Kidney (tissue), 14 donors: Measurements from ENCODE around the gene KRTAP21-2. TPM values are rescaled to one million over a fixed set of nuclear protein-coding genes. Genes with fewer than 3 reads are reported as not detected.

ENCODE experiments used
- DNase-seq, 5 donors: peaks; one replicate each; pipeline ENCODE4 v3.0.0-alpha.2; 2013 to 2020
- FAIRE-seq: peaks from 2 replicates; lab custom pipeline; 2012; peaks lifted over from hg19 to GRCh38; lab: Jason Lieb, UNC
- H3K27ac ChIP-seq, 2 donors: one replicate each; pipeline ENCODE4 v1.7.0; 2013; ENCODE audit warnings: low read depth in 2 of 2, low read length in 2 of 2, inconsistent platforms in 1 of 2
- H3K27me3 ChIP-seq: one replicate; pipeline ENCODE4 v1.7.1; 2013; ENCODE audit warnings: low read length, inconsistent platforms; ENCODE audit not compliant: control insufficient read depth, insufficient read depth
- H3K36me3 ChIP-seq, 3 donors: one replicate each; pipeline versions ENCODE4 v1.7.0 to v1.7.1; 2013; ENCODE audit warnings: low read length in 3 of 3, control low read depth in 1 of 3, inconsistent platforms in 1 of 3; ENCODE audit not compliant: insufficient read depth in 3 of 3, control insufficient read depth in 2 of 3
- H3K4me1 ChIP-seq, 3 donors: one replicate each; pipeline versions ENCODE4 v1.7.0 to v1.7.1; 2013; ENCODE audit warnings: low read length in 3 of 3, inconsistent platforms in 1 of 3, low read depth in 1 of 3; ENCODE audit not compliant: control insufficient read depth in 2 of 3, insufficient read depth in 2 of 3
- H3K4me3 ChIP-seq, 3 donors: one replicate each; pipeline versions ENCODE4 v1.7.0 to v1.8.1; 2013; ENCODE audit warnings: low read length in 3 of 3, control low read depth in 1 of 3, inconsistent platforms in 1 of 3
- H3K9ac ChIP-seq, 3 donors: one replicate each; pipeline versions ENCODE4 v1.7.0 to v1.7.1; 2013; ENCODE audit warnings: low read length in 3 of 3, control low read depth in 1 of 3, inconsistent platforms in 1 of 3
- H3K9me3 ChIP-seq, 3 donors: one replicate each; pipeline versions ENCODE4 v1.7.0 to v1.7.1; 2013; ENCODE audit warnings: low read length in 3 of 3, control low read depth in 1 of 3, inconsistent platforms in 1 of 3; ENCODE audit not compliant: control insufficient read depth in 2 of 3, insufficient read depth in 1 of 3
- CTCF ChIP-seq: IDR thresholded peaks from 3 replicates; pipeline ENCODE4 v1.5.1; 2012; ENCODE audit warnings: mild to moderate bottlenecking, moderate library complexity, borderline replicate concordance; ENCODE audit not compliant: insufficient read depth; ENCODE audit errors: extremely low read depth
- intact Hi-C: fragments of 100-400 bp; cut with DNase I; formaldehyde crosslinking; loops from one replicate; pipeline ENCODE4 v1.11.1; 2022
- polyA plus RNA-seq: library from polyadenylated mRNA; stranded (reverse); fragments of 350-450 nt; fragmentation: Illumina TruSeq; extraction: RNeasy Lipid Tissue Mini Kit (QIAGEN cat#74804); gene quantifications from one replicate; pipeline ENCODE4 v1.2.3, GENCODE V29; 2014; ENCODE audit warnings: low read depth, low replicate concordance; ENCODE audit not compliant: insufficient read depth
- total RNA-seq: library from RNA; stranded (reverse); fragmentation: NEBNext Ultra II Directional; extraction: Animal tissue kit (Norgen Biotek cat#: 25700); gene quantifications from one replicate; pipeline ENCODE4 v1.2.1, GENCODE V29; 2021
- donor health status: control.
- donor health status: control.
- donor health status: control.
- donor health status: control.
- donor health status: control.
- donor health status: DM: yes; HTN: yes; CAD: no.
- donor health status: Normal renal cell carcinoma (clear cell type).

KRTAP21-2 gene
- total and polyA plus RNA-seq, 2 donors from 2014 or later: not detected

DNA sequence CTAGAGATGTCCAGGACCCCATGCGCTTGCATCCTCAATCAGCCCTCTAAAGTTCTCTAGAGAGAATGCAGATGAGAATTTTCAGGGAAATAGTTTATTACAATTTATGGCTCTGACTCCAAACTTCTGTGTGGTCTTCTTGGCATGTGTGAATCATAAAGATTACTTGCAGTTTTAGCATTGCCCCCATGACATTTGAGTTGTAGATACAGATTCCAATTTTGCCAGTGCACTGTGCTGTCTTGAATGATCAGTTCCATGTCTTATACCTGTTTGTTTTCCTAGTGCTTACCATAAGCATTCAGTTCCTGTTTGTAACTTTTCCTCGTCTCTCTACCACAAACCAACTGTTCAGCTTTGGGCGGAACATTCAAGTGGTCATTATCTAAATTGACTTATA is 33.3 kb downstream of the KRTAP21-2 start:
- no peaks in the 10 kb centered on the region for H3K9me3 ChIP-seq
- H3K36me3 ChIP-seq: no peaks in the 10 kb centered on the region
- no peak overlapping the region for H3K9ac ChIP-seq
- no peaks in the 10 kb centered on the region for H3K4me1 ChIP-seq
- no peak for TF ChIP-seq CTCF
- intact Hi-C loops: no loop called here
- FAIRE-seq: no peak
- no peak overlapping the region for H3K27ac ChIP-seq
- H3K4me3 ChIP-seq: no peak overlapping the region
- DNase-seq: no peak
- no peaks in the 10 kb centered on the region for H3K27me3 ChIP-seq

- FAIRE-seq (no peak), DNase-seq (no peak)
- no peak for TF ChIP-seq CTCF
- H3K4me1 ChIP-seq: no peaks in the 10 kb centered on the region
- intact Hi-C loops: no loop called here
- no peak overlapping the region for H3K27ac ChIP-seq
- H3K9me3 ChIP-seq: no peaks in the 10 kb centered on the region
- no peak overlapping the region for H3K9ac ChIP-seq
- no peaks in the 10 kb centered on the region for H3K36me3 ChIP-seq
- H3K27me3 ChIP-seq: no peaks in the 10 kb centered on the region
- H3K4me3 ChIP-seq: no peak overlapping the region
Observed at GRCh38 chr21:30710499-30710898, 36.6 kb downstream of the KRTAP21-2 start.

- no peak overlapping the region for H3K4me3 ChIP-seq
- no peaks in the 10 kb centered on the region for H3K27me3 ChIP-seq
- no peak overlapping the region for H3K27ac ChIP-seq
- H3K36me3 ChIP-seq: no peaks in the 10 kb centered on the region
- no peak for FAIRE-seq
- TF ChIP-seq CTCF: no peak
- intact Hi-C loops: no loop called here
- no peaks in the 10 kb centered on the region for H3K9me3 ChIP-seq
- H3K4me1 ChIP-seq: no peaks in the 10 kb centered on the region
- no peak overlapping the region for H3K9ac ChIP-seq
- DNase-seq: no peak
Observed at GRCh38 chr21:30707409-30707808, 39.6 kb downstream of the KRTAP21-2 start.

Other genes starting within 250 kb of the KRTAP21-2 start
- gene KRTAP19-5, start 245.1 kb downstream of the KRTAP21-2 start, total RNA-seq: not detected
- not detected for gene KRTAP19-5, start 245.1 kb downstream of the KRTAP21-2 start, polyA plus RNA-seq
- not detected for gene KRTAP19-6, start 205.4 kb downstream of the KRTAP21-2 start, total RNA-seq
- not detected for gene KRTAP19-6, start 205.4 kb downstream of the KRTAP21-2 start, polyA plus RNA-seq
- not detected for gene KRTAP19-7, start 185.9 kb downstream of the KRTAP21-2 start, total RNA-seq
- not detected for gene KRTAP19-7, start 185.9 kb downstream of the KRTAP21-2 start, polyA plus RNA-seq
- gene KRTAP22-2, start 156.9 kb downstream of the KRTAP21-2 start, total RNA-seq: not detected
- not detected for gene KRTAP22-2, start 156.9 kb downstream of the KRTAP21-2 start, polyA plus RNA-seq
- not detected for gene KRTAP6-3, start 154.8 kb downstream of the KRTAP21-2 start, total RNA-seq
- gene KRTAP6-3, start 154.8 kb downstream of the KRTAP21-2 start, polyA plus RNA-seq: not detected
- not detected for gene KRTAP6-2, start 148.4 kb downstream of the KRTAP21-2 start, total RNA-seq
- gene KRTAP6-2, start 148.4 kb downstream of the KRTAP21-2 start, polyA plus RNA-seq: not detected
- not detected for gene KRTAP22-1, start 146.2 kb downstream of the KRTAP21-2 start, total RNA-seq
- not detected for gene KRTAP22-1, start 146.2 kb downstream of the KRTAP21-2 start, polyA plus RNA-seq
- gene KRTAP6-1, start 133.3 kb downstream of the KRTAP21-2 start, total RNA-seq: not detected
- gene KRTAP6-1, start 133.3 kb downstream of the KRTAP21-2 start, polyA plus RNA-seq: not detected
- gene KRTAP20-1, start 130.8 kb downstream of the KRTAP21-2 start, total RNA-seq: not detected
- not detected for gene KRTAP20-1, start 130.8 kb downstream of the KRTAP21-2 start, polyA plus RNA-seq
- not detected for gene KRTAP20-4, start 126.6 kb downstream of the KRTAP21-2 start, total RNA-seq
- not detected for gene KRTAP20-4, start 126.6 kb downstream of the KRTAP21-2 start, polyA plus RNA-seq
- gene KRTAP20-2, start 112.1 kb downstream of the KRTAP21-2 start, total RNA-seq: not detected
- not detected for gene KRTAP20-2, start 112.1 kb downstream of the KRTAP21-2 start, polyA plus RNA-seq
- gene KRTAP20-3, start 104.4 kb downstream of the KRTAP21-2 start, total RNA-seq: not detected
- not detected for gene KRTAP20-3, start 104.4 kb downstream of the KRTAP21-2 start, polyA plus RNA-seq
- not detected for gene KRTAP21-3, start 28.5 kb downstream of the KRTAP21-2 start, total RNA-seq
- gene KRTAP21-3, start 28.5 kb downstream of the KRTAP21-2 start, polyA plus RNA-seq: not detected
- not detected for gene KRTAP21-1, start 8.2 kb upstream of the KRTAP21-2 start, total RNA-seq
- not detected for gene KRTAP21-1, start 8.2 kb upstream of the KRTAP21-2 start, polyA plus RNA-seq
- not detected for gene KRTAP8-1, start 66.0 kb upstream of the KRTAP21-2 start, total RNA-seq
- gene KRTAP8-1, start 66.0 kb upstream of the KRTAP21-2 start, polyA plus RNA-seq: not detected
- gene KRTAP7-1, start 82.5 kb upstream of the KRTAP21-2 start, total RNA-seq: not detected
- gene KRTAP7-1, start 82.5 kb upstream of the KRTAP21-2 start, polyA plus RNA-seq: not detected
- not detected for gene KRTAP11-1, start 134.3 kb upstream of the KRTAP21-2 start, total RNA-seq
- gene KRTAP11-1, start 134.3 kb upstream of the KRTAP21-2 start, polyA plus RNA-seq: not detected